Nephron (organoid): ENCODE data around the gene KCNJ16.

Experiments used
- H3K27ac Mint-ChIP-seq, 3 experiments: 2 replicates each; pipeline ENCODE4 v1.8.0; 2020; ENCODE audit warnings: mixed read lengths in 3 of 3, mild to moderate bottlenecking in 2 of 3, moderate library complexity in 1 of 3
- H3K27me3 Mint-ChIP-seq: 2 replicates; pipeline ENCODE4 v1.8.0; 2021; ENCODE audit warnings: low read depth, mild to moderate bottlenecking, moderate library complexity, mixed read lengths
- H3K36me3 Mint-ChIP-seq: 2 replicates; pipeline ENCODE4 v1.8.0; 2020; ENCODE audit warnings: low read depth, mixed read lengths
- H3K4me1 Mint-ChIP-seq: 2 replicates; pipeline ENCODE4 v1.8.0; 2020; ENCODE audit warnings: mixed read lengths
- H3K4me3 Mint-ChIP-seq, 3 experiments: 2 replicates each; pipeline ENCODE4 v1.8.0; 2020; ENCODE audit warnings: mild to moderate bottlenecking in 3 of 3, mixed read lengths in 3 of 3, moderate library complexity in 2 of 3
- H3K9me3 Mint-ChIP-seq: 2 replicates; pipeline ENCODE4 v1.8.0; 2020; ENCODE audit warnings: mixed read lengths
- TF ChIP-seq, protein P1 (sequence below), 3 experiments: fragments of 200-600 bp; sonication (generic); IDR thresholded peaks; one replicate each; pipeline ENCODE4 v1.5.0; 2021; ENCODE audit warnings: antibody characterized with exemption in 3 of 3; ENCODE audit not compliant: unreplicated experiment in 3 of 3

The KCNJ16 gene

DNA sequence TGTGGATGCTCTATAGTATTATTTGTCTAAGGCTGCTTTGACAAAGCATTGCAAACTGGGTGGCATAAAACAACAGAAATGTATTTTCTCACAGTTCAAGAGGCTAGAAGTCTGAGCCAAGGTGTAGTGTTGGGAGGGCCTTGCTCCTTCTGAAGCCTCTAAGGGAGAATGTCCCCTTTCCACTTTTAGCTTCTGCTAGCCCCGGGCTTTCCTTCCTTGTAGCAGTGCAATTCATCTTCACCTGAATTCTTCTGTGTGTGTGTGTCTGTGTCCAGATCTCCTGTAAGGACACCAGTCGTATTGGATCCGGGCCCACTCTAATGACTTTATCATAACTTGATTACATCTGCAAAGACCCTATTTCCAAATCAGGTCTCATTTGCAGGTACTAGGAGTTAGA lies 18.1 kb downstream of the KCNJ16 start:
- TF ChIP-seq, protein P1, sequence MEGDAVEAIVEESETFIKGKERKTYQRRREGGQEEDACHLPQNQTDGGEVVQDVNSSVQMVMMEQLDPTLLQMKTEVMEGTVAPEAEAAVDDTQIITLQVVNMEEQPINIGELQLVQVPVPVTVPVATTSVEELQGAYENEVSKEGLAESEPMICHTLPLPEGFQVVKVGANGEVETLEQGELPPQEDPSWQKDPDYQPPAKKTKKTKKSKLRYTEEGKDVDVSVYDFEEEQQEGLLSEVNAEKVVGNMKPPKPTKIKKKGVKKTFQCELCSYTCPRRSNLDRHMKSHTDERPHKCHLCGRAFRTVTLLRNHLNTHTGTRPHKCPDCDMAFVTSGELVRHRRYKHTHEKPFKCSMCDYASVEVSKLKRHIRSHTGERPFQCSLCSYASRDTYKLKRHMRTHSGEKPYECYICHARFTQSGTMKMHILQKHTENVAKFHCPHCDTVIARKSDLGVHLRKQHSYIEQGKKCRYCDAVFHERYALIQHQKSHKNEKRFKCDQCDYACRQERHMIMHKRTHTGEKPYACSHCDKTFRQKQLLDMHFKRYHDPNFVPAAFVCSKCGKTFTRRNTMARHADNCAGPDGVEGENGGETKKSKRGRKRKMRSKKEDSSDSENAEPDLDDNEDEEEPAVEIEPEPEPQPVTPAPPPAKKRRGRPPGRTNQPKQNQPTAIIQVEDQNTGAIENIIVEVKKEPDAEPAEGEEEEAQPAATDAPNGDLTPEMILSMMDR (IDR thresholded peaks at IDR 0.05; ENCODE audit: unreplicated experiment in 3 of 3): no peak
- H3K9me3 Mint-ChIP-seq: no peaks in the 10 kb centered on the region
- peak overlapping the region in 2 of 3 experiments; percentile 62 to 65 for H3K27ac Mint-ChIP-seq
- H3K36me3 Mint-ChIP-seq: no peaks in the 10 kb centered on the region
- no peaks in the 10 kb centered on the region for H3K27me3 Mint-ChIP-seq
- peaks cover 16% of the 10 kb centered on the region for H3K4me1 Mint-ChIP-seq
- H3K4me3 Mint-ChIP-seq: no peak overlapping the region

- Mint-ChIP-seq H3K4me3 (no peak overlapping the region), H3K27me3 (no peaks in the 10 kb centered on the region), H3K9me3 (no peaks in the 10 kb centered on the region), H3K36me3 (no peaks in the 10 kb centered on the region), H3K27ac (no peak overlapping the region), H3K4me1 (peaks cover 10% of the 10 kb centered on the region)
- TF ChIP-seq, protein P1 (IDR thresholded peaks at IDR 0.05; ENCODE audit: unreplicated experiment in 3 of 3): no peak
Observed at GRCh38 chr17:70095455-70095854, 20.4 kb downstream of the KCNJ16 start.

GRCh38 chr17:70096861-70097260 lies 21.8 kb downstream of the KCNJ16 start:
- H3K9me3 Mint-ChIP-seq: no peaks in the 10 kb centered on the region
- no peaks in the 10 kb centered on the region for H3K4me1 Mint-ChIP-seq
- no peak overlapping the region for H3K4me3 Mint-ChIP-seq
- H3K36me3 Mint-ChIP-seq: no peaks in the 10 kb centered on the region
- no peaks in the 10 kb centered on the region for H3K27me3 Mint-ChIP-seq
- TF ChIP-seq, protein P1 (IDR thresholded peaks at IDR 0.05; ENCODE audit: unreplicated experiment in 3 of 3): no peak
- H3K27ac Mint-ChIP-seq: no peak overlapping the region

GRCh38 chr17:70098030-70098429 lies 23.0 kb downstream of the KCNJ16 start:
- no peaks in the 10 kb centered on the region for H3K9me3 Mint-ChIP-seq
- peaks cover 4% of the 10 kb centered on the region for H3K27me3 Mint-ChIP-seq
- peaks cover 3% of the 10 kb centered on the region for H3K36me3 Mint-ChIP-seq
- TF ChIP-seq, protein P1 (IDR thresholded peaks at IDR 0.05; ENCODE audit: unreplicated experiment in 3 of 3): no peak
- H3K4me1 Mint-ChIP-seq: no peaks in the 10 kb centered on the region
- no peak overlapping the region for H3K27ac Mint-ChIP-seq
- H3K4me3 Mint-ChIP-seq: no peak overlapping the region

GRCh38 chr17:70099294-70099693 lies 24.3 kb downstream of the KCNJ16 start:
- no peak overlapping the region for H3K4me3 Mint-ChIP-seq
- H3K36me3 Mint-ChIP-seq: peaks cover 8% of the 10 kb centered on the region
- no peak overlapping the region for H3K27ac Mint-ChIP-seq
- no peaks in the 10 kb centered on the region for H3K9me3 Mint-ChIP-seq
- H3K27me3 Mint-ChIP-seq: peaks cover 4% of the 10 kb centered on the region
- H3K4me1 Mint-ChIP-seq: no peaks in the 10 kb centered on the region
- TF ChIP-seq, protein P1 (IDR thresholded peaks at IDR 0.05; ENCODE audit: unreplicated experiment in 3 of 3): no peak

DNA sequence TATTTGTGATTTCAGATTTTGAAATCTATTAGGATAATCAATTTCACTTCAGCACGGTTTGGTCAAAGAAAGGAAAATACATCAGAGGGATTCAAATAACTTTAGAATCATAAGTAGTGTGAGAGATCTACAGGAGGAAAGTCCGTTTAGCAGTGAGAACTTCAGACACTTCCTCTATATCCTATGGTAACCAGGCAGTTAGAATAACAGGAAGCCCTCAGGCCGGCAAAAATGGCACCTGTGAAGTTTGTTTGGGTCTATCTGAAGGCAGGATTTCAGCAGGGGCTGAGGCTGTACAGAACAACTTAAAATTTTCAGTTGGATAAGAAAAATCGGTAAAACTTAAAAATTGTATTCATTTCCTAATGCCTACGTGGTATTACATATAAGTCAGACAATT lies 24.9 kb downstream of the KCNJ16 start:
- Mint-ChIP-seq H3K4me3 (no peak overlapping the region), H3K4me1 (peaks cover 3% of the 10 kb centered on the region), H3K27ac (no peak overlapping the region), H3K27me3 (peaks cover 4% of the 10 kb centered on the region), H3K9me3 (no peaks in the 10 kb centered on the region), H3K36me3 (peaks cover 8% of the 10 kb centered on the region)
- TF ChIP-seq, protein P1 (IDR thresholded peaks at IDR 0.05; ENCODE audit: unreplicated experiment in 3 of 3): no peak
